HG02938 (cell line): Measurements from ENCODE around the gene SAG.
"Not testable (repeated sequence)": the region's sequence is repeated elsewhere in the genome, so short reads cannot be mapped to it uniquely, and the experiment has no call there.

Experiments
- ATAC-seq: cut with Tn5 transposase; IDR thresholded peaks from one replicate; pipeline ENCODE4 v1.9.1; 2021; ENCODE audit warnings: mild to moderate bottlenecking, moderate library complexity; ENCODE audit not compliant: unreplicated experiment

Gene SAG

DNA sequence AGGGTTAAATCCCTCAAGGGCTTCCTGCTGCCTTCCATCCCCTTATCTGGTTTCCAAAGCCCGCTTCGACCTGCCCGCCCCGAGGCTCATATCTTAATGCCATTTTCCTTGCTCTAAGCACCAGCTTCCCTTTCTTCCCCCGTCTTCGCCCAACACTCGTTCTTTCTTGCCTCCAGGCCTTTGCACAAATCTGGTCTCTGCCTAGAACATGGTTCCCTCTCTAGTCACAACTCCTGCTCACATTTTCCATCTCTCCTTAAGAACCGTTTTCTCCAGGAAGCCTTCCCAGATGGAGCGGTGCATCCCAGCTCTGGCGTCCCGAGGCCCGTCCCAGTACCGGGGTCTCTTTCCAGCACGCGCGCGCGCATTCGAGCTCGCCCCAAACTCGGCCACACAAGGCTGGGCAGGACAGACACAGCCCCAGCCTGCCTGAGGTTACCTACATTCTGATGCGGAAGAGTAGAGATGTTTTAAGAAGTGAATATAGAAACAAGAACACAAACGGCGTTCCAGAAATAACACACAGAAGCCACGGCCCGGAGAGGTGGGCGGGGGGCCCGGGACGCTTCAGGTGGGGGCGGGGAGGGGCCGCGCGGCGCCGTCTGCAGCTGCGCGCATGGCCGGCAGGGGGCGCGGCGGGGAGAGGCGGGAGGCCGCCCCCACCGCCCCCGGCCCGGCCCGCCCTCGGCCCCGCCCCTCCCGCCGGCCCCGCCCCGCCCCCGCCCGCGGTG is 46.3 kb downstream of the SAG start, which contains the start of gene DGKD:
DGKD (plus strand) TSS at position 726 of the 731 bp plus-strand sequence. CDS start 25 bp downstream, outside the sequence.
- peak; percentile 58 for ATAC-seq

DNA sequence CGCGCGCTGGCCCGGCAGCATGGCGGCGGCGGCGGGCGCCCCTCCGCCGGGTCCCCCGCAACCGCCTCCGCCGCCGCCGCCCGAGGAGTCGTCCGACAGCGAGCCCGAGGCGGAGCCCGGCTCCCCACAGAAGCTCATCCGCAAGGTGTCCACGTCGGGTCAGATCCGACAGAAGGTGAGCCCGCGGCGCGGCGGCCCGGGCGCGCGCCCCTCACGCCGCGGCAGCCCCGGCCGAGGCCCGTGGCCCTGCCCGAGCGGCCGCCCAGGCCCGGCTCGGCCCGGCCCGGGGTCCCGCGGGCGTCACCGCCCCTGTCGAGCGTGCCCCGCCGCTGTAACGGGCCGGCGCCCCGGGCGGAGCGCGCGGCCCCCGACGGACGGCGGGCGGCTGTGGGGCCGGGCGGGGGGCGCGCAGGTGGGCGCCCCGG is 46.9 kb downstream of the SAG start:
- peak; percentile 1 for ATAC-seq

DNA sequence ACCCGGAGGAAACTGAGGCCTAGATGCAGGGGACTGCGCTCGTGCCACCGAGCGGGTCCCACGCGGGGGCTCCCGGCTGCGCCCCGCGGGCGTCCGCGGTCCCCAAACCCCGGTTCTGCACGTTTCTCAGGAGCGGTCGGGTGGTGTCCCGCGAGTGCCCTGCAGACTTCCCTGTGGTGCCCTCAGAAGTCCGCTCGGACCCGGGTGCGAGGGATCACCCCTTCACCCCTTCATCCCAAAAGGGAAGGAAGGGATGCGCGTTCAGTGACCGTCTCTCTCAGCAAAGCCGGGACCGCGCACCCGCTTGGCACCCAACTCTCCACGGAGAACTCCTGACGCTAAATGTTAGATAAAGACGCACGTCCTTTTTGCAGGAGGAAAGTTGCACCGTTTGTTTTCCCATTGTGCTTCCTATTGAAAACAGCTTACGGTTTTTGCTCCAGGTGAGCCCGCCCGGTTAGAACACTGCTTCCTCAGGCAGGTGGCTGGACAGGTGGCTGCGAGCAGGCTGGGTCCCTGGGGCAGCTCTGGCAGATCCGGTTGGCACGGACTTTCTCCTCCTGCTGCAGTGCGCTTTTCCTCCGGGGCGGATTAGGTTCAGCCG is 47.5 kb downstream of the SAG start:
- ATAC-seq, result peak; percentile 2

DNA sequence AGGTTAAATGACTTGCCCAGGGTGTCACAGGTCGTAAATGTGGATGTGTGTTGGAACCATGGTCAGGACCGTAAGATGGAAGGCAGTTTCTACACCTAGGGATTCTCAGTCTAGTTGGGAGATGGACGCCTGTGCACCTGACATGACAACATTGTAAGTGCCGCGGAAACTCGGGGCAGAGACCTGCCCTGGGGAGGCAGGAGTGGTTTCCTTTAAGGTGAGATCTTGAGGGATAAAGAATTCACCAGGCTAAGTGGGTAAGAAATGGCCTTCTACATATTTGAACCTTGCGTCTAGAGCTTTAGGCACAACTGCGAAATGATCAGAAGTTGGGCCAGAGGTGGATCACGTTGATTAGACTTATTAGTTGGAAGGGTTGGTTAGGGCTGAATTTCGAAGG is 48.3 kb downstream of the SAG start:
- ATAC-seq, result no peak

DNA sequence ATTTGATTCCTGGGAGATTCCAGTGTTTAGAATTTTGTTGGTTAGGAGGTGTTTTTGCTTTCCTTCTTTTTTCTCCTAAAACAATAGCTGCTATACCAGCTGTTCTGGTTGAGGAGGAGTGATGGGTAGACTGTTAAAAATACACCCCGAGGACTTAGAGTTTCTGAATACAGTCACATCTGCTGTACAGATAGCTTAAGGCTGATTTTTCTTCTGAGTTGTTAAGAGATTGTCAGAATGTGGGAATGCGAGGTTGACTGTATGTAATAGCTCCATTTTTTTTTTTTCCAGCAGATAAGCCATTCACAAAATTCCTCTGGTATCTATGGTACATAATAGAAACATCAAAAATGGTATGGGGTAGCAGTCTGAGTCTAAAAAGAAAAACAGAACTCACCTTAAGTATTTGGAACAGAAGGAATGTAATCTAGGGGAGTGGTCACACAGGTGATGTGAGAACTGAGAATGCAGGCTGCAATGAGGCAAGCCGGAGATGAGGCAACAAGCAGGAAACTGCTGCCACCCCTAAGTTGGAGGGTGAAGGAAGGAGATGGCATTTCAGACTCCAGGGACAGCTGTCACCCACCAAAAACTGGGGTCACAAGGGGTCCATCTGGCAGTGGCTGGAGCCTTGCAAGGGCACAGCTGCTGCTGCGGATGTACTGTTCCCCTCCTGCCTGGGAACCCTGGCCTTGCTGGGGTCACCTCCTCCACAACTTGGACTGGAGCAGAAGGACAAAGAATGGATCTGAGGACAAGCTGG is 49.1 kb downstream of the SAG start:
- ATAC-seq, result no peak

DNA sequence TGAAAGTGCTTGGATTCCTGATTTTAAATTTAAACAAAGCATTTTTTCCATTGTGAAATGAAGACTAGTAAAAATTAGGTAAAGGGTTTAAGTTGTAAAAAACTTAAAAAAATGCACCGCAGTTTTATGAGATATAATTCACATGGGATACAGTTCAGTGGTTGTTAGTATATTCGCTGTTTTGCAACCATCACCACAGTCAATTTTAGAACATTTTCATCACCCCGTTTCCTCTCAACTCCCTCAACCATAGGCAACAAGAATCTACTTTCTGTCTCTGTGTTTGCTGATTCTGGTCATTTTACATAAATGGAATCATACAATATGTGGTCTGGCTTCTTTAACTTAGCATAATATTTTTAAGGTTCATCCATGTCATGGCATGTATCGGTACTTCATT is 50.7 kb downstream of the SAG start:
- no peak for ATAC-seq

DNA sequence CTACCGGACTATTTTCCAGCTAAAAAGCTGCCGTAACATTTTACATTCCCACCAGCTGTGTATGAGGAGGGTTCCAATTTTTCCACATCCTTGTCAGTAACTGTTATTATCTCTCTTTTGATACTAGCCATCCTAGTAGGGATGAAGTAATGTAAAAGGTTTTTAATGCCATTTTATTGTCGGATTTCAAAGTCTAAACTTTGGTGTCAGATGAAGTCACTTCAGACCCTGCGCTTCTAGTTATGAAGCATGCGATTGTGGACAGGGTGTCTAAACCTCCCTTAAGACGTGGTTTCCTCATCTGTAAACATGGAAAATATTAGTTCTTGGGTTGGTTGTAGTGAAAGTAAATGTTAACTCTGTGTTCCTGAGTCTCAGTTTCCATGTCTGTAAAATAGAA is 51.3 kb downstream of the SAG start:
- ATAC-seq, result no peak

DNA sequence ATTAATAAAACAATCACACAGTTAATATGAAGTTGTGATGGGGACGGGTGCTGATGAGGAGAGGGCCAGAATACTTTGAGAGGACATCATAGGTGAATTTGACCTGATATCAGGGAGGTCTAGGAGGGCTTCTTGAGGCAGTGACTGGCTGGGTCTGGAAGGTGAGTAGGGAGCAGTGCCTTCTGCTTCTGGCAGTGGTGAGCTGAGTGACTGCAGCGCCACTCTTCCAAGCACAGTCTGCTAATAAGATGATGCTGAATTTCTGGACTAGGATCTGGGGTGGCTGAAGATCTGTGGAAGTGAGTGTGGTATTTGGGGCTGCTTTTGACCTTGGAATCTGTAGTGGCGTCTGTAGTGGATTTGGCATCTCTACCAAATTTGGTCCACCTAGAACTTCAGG is 52.2 kb downstream of the SAG start:
- no peak for ATAC-seq

DNA sequence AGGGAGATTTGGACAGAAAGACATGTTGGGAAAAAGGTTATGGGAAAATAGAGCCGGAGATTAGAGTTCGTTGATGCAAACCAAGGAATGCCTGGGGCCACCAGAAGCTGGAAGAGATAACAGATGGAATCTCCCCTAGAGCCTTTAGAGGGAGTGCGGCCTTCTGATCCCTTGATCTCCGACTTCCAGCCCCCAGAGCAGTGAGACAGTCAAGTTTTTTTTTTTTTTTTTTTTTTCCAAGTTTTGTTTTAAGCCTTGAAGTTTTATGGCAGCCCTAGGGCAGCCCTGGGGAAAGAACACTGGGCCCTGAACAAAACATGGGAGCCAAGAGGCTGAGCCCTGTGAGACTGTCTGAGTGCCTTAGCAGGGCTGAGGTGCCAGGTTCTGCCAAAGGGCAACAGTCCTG is 53.2 kb downstream of the SAG start:
- no peak for ATAC-seq

DNA sequence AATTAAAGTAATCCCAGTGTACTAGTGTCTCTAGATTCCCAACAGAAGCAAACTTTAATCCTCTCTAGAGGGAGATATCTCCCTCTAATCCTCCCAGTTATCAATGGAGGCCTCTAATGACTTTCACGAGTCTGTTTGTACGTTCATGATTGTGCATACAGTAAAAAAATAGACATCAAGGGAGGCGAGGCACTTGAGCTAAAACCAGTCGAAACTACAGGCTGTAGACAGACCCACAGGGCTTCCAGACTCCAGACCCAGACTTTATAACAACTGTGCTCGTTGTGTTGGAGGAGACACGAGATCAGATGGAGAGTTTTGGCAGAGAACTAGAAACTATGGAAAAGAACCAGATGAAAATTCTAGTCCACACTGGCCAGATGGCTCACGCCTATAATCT is 53.7 kb downstream of the SAG start:
- no peak for ATAC-seq

DNA sequence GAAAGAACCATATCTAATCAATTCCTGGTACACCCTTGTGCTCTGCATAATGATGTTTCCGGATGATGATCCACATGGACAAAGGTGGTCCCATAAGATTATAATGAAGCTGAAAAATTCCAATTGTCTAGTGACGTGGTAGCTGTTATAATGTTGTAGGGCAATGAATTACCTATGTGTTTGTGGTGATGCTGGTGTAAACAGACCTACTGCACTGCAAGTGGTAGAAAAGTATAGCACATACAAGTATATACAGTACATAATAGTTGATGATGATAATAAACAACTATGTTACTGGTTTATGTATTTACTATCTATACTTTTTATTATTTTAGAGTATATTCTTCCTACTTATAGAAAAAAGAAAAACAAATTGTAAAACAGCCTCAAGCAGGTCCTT is 55.1 kb downstream of the SAG start:
- ATAC-seq, result no peak

DNA sequence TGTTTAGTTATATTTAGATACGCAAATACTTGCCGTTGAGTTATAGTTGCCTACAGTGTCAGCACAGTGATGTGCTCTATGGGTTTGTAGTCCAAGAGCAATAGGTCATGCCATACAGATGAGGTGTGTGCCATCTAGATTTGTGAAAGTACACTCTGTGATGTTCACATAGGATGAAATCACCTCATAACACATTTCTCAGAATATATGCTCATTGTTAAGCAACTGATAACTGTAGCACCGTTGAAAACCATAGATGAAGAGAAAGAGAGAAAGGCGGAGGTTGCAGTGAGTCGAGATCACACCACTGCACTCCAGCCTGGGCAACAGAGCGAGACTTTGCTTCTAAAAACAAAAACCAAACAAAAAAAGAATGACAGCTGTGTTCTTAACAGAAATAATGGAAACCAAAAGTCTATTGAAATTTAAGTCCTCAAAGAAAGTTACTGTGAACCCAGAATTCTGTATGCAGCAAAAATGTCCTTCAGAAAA is 56.2 kb downstream of the SAG start:
- ATAC-seq, result no peak

DNA sequence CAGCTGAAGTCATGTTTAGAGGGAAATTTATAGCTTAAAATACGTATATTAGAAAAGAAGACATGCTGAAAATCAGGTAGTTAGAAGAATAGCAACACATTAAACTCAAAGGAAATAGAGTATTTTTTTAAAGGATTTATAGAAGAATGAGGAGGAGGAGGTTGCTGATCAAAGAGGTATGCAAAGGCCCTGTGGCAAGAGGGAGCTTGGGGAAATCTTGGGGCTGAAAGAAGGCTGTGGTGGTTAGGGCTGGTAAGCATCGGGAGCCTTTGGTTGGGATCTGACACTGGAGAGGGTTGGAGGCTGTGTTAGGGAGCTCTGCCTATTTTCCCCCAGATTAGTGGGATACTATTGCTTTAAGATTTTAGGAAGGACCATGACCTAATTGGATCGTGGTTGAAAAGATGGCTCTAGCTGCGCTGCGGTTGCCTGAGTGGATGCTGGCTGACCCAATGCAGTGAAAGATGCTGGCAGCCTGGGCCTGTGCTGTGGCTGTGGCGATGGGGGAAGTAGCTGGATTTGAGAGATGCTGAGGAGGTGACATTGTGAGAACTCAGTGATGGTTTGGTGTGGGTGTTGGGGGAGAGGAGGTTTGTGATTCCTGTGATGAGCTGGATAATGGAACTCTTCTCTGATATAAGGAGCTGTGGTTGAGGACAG is 58.4 kb downstream of the SAG start:
- no peak for ATAC-seq

DNA sequence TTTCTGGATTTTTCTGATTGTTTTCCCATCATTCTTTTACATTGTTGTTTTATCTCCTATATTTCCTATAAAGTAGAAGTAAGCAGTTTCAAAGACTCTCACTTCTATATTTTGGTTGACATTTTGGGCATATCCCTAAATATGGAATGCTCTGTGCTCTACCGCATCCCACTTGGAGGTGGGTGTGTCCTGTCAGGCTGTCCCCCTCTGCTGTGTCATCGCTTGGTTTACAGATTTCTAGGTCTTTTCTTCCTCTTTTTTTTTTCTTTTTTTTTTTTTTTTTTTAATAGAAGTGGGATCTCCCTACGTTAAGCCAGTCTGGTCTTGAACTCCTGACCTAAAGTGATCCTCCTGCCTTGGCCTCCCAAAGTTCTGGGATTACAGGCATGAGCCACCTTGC is 60.0 kb downstream of the SAG start:
- no peak for ATAC-seq

DNA sequence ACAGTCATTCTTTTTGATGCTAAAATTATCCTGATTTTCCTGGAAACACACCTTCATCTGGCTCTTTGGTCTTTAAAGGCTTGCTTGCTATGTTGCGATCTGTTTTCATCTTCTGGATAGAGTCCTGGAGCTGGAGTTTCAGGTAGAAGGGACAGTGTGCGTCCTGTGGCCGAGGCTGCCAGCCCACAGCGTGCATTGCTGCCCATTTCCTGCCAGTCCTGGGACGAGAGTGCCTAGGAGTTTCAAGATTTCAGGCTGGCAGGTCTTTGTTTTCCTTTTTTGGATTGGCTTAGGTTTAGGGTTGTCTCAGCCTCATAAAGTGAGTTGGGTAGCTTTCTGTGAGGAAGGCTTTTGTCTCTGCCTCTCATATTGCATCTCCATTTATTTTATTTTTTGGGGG is 61.1 kb downstream of the SAG start:
- ATAC-seq, result no peak

DNA sequence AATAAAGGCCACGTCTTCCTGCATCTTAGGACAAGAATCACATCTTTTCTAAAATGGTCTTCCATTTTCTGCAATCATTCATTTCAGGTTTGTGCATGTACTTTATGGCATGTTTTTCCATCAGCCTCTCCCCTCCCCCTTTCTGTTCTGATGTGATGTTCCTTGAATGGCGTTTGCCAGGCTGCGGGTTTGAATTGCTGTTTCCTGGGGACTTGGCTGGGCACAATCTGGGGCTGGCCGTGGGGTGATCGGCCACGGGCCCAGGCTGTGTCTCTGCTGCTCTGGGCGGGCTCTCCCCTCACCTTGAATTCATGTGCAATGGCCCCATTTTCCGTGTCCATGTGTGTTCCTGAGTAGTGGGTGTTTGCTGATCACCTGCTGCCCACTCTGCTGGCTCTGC is 61.8 kb downstream of the SAG start:
- ATAC-seq, result no peak

DNA sequence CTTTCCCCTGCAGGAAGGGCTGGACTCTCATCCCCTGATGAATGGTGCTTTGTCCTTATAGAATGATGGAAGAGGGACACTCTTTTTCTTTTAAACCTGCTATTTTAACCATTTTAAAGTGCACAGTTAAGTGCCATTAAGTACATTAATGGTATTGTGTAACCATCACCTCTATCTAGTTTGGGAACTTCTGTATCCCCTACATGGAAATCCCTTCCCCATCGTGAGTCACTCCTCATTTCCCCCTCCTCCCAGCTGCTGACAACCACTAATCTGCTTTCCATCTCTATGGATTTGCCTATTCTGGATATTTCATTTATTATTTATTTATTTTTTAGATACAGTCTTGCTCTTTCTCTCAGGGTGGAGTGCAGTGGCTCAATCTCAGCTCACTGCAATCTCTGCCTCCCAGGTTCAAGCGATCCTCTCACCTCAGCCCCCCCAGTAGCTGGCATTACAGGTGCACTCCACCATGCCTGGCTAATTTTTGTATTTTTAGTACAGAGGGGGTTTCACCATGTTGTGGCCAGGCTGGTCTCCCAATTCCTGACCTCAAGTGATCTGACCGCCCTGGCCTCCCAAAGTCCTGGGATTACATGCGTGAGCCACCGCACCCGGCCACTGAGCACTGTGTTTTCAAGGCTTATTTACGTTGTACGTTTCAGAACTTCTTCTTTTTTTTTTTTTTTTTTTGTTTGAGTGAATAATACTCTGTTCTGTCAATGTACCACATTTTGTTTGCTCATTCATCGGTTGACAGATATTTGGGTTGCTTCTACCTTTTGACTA is 62.5 kb downstream of the SAG start:
- ATAC-seq, result no peak

DNA sequence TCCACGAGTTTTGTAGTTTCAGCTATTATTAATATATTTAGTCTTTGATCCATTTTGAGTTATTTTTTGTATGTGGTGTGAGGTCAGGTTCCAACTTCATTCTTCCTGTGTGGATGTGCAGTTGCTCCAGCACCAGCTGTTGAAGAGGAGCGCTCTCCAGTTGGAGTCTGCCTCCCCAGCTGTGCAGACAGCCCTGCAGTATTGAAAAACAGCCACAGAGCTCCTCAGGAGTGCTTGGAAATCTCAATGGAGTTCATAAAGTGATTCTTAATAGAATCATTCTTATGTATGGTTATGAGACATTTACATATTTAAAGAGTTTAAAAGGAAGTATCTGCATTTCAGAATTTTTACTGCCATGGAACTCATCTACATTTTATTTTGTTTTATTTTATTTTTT is 64.0 kb downstream of the SAG start:
- no peak for ATAC-seq

DNA sequence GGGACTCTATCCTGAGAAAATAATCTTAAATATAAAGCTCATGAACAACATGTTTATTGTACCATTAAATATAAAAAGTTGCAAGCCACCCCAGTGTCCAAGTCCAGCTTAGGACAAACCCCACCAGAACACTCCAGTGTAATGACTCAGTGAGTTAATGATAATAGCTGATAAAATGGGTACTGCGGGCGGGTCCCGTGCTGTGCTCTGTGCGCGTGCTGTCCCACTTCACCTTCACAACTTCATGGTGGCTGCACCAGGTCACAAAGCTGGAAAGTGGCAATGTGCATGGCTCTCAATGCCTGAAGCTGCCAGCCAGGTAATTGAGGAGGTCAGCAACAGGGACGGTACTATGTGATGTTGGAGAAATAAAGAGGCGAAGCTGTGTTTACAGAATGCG is 65.2 kb downstream of the SAG start:
- no peak for ATAC-seq

DNA sequence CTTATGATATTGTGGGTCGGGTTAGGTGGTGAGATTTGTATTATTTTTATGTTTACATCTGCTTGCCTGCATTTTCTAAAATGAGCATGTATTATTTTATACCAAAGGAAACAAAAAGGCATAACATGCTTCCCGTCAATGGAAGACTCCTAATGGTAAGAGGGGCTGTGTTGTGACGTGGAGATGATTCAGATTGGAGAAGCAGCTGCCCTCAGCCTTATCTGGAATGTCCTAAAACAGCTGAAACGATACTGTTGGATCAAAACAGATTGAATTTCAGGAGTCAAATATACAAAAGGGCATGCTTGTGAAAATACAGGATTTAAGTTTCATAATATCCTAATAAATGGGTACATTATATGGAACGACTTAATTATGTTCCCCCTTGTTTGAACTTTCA is 65.7 kb downstream of the SAG start:
- ATAC-seq, result no peak

DNA sequence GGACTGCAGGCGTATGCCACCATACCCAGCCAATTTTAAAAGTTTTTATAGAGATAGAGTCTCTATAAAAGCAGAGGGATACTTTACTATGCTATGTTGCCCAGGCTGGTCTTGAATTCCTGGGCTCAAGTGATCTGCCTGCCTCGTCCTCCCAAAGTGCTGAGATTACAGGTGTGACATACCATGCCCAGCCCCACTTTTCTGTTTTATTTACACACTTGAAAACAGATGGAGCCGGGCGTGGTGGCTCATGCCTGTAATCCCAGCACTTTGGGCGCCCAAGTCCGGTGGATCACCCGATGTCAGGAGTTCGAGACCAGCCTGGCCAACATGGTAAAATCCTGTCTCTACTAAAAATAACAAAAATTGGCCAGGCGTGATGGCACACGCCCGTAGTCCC is 67.2 kb downstream of the SAG start:
- not testable (repeated sequence) for ATAC-seq
